ENCODE measurements around the gene IDH3A.
A peak's percentile ranks its signal among the peaks of the same experiment; 100 is the strongest.

IDH3A gene

DNA sequence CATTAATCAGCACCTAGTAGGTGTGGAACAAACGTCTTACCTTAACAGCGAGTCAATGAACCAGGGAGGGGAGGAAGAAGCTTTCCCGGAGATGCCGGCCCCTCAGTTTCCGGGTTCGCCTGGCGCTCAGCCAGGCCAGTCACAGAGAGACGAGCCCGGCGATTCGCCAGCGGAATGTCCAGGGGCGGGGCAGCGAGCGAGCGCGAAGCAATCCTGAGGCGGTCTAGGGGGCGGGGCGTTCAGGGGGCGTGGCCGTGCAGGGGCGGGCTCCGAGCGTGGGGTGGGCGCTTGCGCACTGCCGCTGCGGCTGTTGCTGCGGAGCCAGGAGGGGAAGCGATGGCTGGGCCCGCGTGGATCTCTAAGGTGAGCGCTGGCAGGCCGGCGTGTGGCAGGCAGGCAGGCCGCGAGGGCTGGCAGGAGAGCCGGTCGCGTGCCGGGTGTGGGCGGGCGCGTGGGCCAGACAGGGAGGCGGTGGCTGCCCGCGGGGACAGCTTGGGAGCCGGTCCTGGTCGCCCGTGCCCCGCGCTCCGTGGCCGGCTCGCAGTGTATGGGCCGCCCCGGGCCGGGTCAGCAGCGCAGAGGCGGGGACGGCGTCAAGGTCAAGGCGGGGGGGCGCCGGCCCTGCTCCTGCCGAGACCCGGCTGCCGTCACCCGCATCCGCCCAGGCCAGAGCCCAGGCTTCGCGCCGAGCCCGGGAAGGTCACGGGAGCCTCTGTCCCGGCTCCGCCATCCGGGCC lies at the start of gene IDH3A:
TSS of gene IDH3A (plus strand) at position 295 of the 737 bp plus-strand sequence. CDS start at position 337, 42 bp downstream.
- in situ Hi-C loops (cut with MboI; ENCODE audit: low pct_unique_long_range_greater_than_20kb, low sequenced_read_pairs), result no loop called here
- DNase-seq, result peak; percentile 98

DNA sequence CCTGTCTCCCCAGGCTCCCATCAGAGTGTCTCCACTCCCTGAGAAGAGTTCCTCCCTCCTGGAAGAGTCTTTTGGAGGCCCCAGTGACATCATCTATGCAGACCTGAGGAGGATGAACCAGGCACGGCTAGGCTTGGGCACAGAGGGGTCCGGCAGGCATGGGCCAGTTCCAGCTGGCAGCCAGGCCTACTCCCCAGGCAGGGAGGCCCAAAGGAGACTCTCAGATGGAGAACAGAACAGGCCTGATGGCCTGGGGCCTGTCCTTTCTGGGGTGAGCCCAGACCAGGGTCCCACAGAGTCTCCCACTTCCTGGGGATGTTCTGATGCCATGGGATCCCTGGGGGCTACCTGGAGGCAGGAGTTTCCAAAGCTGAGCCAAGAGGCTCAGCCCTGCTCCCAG lies 48.3 kb upstream of the IDH3A start:
- in situ Hi-C loops (cut with MboI; ENCODE audit: low pct_unique_long_range_greater_than_20kb, low sequenced_read_pairs), result no loop called here
- no peak for DNase-seq

DNA sequence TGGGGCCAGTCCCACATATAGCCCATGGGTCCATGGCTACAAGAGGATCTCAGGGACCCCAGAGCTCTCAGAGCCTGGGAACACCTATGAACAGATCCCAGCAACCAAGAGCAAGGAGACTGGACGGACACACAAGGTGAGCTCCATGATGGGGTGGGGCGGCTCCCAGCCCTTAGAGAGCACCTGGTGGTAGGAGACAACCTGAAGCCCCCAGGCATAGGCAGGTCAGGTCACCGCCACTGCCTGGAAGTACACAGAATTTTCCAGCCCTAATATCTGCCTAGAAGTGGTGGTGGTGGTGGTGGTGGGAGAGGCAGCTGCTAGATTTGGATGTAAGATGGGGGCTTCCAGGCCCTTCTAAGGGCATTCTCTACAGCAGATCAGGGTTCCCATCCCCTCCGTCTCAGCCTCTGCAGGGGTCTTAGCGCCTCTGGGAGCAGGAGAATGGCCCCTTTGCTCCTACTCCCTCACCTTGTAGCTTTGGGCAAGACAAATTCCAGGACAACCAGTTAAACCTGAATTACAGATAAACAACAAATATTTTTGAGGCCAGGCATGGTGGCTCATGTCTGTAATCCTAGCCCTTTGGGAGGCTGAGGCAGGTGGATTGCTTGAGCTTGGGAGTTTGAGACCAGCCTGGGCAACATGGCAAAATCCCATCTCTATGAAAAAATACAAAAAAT lies 47.6 kb upstream of the IDH3A start:
- no peak for DNase-seq
- in situ Hi-C loops (cut with MboI; ENCODE audit: low pct_unique_long_range_greater_than_20kb, low sequenced_read_pairs), result no loop called here

DNA sequence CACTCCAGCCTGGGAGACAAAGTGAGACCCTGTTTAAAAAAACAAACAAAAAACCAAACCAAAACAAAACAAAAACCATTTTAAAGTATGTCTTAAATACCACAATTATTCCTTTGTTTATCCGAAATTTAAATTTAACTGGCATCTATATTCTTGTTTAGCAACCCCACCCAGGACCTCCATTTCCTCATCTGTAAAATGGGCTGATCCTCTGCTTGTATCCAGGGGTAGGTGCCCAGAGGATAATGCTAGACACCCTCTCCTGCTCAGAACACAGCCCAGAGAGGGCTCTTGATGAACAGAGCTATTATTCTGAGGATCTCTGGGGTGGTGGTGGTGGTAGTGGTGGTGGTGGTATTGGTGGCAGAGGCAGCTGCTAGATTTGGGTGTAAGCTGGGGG lies 47.0 kb upstream of the IDH3A start:
- in situ Hi-C loops (cut with MboI; ENCODE audit: low pct_unique_long_range_greater_than_20kb, low sequenced_read_pairs), result no loop called here

DNA sequence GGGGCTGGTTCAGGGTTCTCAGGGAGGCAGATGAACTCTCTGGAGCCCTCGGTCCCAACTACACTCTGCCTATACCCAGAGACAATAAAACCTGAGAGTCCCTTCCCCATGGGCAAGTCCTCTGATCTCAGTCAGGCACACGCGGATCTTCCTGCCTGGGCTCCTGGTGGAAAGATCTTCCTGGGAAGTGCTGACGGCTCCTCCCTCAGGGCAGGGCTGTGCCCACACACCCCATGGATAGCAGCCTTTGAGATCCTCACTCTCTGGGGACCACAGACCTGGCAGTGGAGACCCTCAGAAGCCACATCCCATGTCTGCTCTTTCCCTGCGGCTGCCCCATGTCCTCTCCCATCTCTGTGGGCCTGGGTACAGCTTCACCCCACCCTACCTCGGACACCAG lies 46.4 kb upstream of the IDH3A start:
- DNase-seq, result no peak
- in situ Hi-C loops (cut with MboI; ENCODE audit: low pct_unique_long_range_greater_than_20kb, low sequenced_read_pairs), result no loop called here

More for the DNA sequence above, 47.0 kb upstream of the IDH3A start:
- DNase-seq, result no peak

DNA sequence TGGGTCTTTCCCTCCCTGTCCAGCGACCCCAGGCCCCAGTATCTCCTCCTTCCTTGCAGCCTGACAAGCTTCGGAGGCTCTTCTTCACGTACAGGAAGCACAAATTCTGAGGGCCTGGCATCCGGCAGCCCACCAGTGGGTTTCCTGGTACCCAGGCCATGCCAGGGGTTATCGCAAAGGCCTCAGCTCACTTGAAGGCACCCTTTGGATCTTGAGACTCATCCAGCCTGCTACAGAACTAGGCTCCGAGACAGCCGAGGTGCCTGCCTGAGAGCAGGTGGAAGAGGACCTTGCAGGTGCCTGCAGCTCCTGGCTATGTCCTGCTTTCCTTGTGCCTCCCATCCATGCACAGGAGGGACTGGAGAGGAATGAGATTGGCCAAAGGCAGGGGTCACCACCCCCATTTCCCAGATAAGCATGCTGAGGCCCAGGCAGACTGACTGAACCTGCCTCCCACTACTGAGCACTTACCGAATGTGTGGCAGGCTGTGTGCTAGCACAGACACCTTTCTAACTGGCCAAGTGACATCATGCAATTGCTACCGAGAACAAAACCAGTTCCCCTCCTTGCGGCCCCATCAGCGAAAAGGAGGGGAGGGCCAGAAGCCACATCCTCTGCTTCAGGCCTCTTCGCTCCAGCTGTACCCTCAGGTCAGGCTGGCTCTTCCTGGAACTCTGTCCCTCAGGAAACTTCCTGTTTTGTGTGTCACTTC lies 45.6 kb upstream of the IDH3A start:
- in situ Hi-C loops (cut with MboI; ENCODE audit: low pct_unique_long_range_greater_than_20kb, low sequenced_read_pairs), result no loop called here
- DNase-seq, result peak; percentile 86

DNA sequence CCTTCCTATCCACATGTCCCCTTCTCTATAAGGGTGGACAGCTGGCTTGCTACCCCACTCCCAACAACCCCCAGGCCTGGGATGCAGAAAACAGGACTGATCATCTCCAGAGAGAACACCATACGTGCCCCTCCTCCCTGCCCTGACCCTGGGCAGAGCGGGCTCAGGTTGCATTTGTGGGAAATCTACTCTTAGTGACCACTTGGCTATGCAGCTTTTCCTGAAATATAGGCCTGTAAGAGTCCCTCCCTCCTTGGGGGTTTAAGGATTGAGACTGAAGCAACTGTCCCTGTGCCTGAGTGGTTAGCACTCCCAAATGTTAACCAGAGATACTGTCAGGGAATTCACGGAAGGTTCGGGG lies 45.1 kb upstream of the IDH3A start:
- in situ Hi-C loops (cut with MboI; ENCODE audit: low pct_unique_long_range_greater_than_20kb, low sequenced_read_pairs), result no loop called here
- DNase-seq, result no peak

DNA sequence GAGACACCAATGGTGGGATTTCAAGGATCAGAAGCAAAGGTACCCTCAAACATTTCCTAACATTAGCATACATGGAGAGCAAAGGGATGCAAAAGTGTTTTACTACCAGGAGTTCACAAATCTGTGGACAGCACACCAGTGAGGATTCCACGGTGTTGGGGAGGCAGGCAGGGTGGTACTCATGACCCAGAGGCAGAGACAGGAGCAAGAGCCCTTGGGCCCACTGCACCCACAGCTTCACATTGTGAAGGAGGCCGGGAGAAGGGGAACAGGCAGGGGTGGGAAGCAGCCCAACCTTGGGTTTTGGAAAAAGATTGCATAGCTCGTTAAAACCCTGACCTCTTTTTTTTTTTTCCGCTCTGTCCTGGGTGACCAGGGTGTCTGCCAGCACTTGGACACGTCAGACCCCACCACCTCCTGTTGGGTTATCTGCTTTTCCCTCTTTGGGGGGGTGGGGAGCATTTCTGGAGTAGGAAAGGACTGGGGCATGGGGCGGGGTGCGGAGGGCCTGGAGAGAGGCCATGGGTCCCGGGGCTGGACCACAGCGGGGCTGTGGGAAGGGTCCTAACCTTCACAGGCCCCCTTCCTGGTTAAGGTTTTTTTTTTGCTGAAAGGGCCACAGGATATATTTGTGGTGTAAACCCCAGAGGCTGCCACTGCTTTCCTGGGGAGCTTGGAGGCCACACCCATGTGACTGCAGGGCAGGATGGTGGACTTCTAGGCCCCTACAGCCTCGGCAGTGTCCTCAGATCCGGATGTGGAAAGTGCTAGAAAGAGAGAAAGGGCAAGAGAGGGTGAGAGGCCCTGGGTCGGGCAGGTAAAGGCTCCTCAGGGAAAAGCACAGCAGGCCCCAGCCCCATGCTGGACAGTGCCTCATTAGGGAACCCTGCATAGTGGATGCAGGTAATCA lies 44.3 kb upstream of the IDH3A start:
- in situ Hi-C loops (cut with MboI; ENCODE audit: low pct_unique_long_range_greater_than_20kb, low sequenced_read_pairs), result no loop called here
- no peak for DNase-seq

DNA sequence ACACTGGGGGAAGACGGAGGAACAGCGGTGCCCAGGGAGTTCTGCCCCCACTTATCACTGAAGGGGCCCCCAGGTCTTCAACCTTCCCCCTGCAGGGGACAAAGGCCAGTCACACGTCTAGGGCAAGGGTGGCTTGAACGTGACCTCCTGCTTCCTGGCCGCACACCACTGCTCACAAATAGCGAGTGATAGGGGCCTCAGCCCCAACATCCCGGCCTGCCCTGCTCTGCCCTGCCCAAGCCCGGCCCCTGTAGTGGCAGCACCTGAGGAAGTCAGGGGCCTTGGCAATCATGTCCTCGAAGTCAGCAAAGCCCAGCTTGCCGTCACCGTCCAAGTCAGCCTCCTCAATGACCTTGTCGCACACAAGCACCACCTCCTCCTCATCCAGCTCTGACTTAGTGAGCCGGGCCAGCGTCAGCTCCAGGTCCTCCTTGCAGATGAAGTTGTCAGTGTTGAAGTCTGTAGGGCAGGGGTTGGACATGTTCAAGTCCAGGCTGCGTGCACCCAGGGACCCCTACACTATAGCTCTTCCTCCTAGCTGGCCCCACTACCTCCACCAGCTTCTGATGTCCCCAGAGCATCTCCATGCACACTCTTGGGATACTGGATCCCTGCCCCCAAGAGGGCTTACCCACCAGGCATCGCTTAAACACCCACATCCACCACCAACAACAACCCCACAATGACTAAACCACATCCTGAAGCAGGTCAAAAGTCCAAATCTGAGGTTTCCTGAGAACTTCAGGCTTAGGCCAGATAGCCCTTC lies 43.5 kb upstream of the IDH3A start:
- in situ Hi-C loops (cut with MboI; ENCODE audit: low pct_unique_long_range_greater_than_20kb, low sequenced_read_pairs), result no loop called here
- DNase-seq, result no peak

DNA sequence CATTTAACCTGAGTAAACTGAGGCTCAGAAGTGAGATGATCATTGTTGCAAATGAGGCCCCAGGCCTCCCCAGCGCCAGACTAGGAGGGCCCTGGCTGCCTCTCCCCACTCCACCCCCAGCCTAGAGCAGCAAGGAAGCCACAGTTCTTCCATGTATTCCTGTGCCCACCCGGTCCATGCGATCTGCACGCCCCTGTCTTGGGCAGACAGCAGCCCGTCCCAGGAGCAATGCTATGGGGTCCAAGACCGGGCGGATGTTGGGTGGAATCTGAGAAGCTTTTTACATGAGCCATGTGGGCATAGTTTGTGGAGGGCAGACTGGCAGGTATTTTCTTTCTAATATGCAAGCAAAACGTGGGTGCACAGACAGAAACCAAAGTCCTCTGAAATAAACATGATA lies 41.7 kb upstream of the IDH3A start:
- no peak for DNase-seq
- in situ Hi-C loops (cut with MboI; ENCODE audit: low pct_unique_long_range_greater_than_20kb, low sequenced_read_pairs), result no loop called here

DNA sequence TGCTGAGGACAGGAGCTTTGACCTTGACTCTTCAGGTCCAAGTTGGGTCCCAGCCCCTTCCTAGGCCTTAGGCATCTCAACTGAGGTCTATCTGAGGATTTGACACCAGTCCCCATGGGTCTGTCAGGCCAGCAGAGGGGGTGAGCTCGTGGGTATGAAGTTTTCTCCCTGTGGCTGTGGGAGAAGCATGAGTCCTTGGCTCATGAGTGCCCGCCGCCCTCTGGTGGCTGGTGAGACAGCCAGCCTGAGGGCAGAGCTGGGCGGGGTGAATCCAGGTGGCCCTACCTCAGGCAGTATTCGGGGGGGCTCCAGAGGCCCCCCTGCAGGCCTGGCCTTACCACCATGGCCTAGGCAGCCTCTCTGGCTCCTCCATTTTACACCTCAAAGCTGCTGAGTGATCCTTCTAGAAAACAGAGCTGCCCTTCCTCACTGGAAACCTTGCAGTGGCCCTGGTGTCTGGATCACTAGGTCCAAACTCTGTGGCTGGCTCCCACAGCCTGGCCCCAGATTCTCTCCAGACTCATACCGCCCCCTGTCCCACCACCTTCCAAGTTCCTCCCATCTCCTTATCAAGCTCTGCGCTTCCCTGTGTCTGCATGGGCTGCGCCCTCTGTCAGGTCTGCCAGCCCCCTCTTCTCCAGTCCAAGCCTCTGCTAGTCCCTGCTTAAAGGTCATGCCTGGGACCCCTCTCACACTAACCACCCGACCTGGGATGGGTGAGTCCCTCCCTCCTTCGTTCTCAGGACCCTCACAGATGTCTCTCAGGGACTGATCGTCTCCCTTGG lies 40.7 kb upstream of the IDH3A start:
- in situ Hi-C loops (cut with MboI; ENCODE audit: low pct_unique_long_range_greater_than_20kb, low sequenced_read_pairs), result no loop called here
- DNase-seq, result peak; percentile 94

DNA sequence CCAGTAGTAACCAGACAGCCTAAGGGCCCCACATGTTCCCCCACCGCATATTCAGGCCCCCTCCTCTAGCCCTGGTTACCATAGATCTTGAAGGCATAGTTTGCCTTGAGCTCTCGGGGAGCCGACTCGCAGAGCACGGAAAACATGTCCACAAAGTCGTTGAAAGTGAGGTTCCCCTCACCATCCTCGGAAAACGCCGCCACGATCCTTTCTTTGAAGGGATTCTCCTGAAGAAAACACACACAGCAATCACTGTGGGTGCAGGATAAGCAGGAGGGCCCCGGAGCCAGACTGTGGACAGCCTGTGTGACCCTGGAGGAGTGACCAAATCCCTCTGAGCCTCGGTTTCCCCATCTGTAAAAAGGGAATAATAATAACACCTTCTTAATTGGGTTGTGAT lies 40.0 kb upstream of the IDH3A start:
- no peak for DNase-seq
- in situ Hi-C loops (cut with MboI; ENCODE audit: low pct_unique_long_range_greater_than_20kb, low sequenced_read_pairs), result no loop called here

DNA sequence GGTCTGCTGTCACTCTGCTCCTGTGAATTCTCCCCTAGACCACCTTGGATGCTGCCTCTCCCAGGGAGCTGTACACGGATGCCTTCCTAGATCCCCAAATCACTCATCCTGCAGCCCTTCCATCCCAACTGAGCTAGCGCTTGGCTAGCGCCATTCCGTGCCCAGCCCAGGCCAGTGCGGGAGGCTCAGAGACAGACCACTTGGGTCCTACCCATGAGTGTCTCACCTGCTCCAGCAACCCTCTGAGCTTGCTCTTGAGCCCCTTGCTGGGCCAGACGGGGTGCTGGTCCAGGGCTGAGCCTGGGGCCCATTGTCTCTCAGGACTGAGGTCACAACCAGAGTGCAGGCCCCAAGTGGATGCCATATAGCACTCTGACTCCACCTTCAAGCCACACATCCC lies 39.1 kb upstream of the IDH3A start:
- no peak for DNase-seq
- in situ Hi-C loops (cut with MboI; ENCODE audit: low pct_unique_long_range_greater_than_20kb, low sequenced_read_pairs), result loop anchor here (10.0 kb wide), 1 partner anchor 125 kb away; the partner anchor contains the start of gene ACSBG1

DNA sequence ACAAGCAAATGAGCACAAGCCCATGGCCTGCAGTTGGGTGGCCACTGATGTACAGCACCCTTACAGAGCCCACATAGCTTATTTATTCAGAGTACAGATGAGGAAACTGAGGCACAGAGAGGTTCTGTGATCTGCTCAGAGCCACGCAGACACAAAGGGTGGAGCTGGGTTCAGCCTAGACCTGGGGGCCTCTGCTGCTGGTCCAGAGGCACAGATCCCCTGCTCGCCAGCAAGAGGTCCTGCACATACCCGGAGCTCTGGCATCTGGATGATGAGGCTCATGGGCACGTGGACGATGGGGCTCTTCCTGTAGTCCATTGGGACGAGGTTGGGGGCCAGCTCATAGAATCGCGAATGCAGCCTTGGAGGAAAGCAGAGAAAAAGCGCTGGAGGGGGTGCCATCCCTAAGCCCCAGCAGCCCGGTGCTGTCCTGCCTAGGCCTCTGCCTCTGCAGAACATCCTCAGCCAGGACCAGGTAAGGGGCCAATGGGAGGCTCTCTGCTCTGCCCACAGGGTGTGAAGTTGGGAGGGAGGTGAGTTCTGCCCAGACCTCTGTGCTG lies 38.2 kb upstream of the IDH3A start:
- no peak for DNase-seq
- in situ Hi-C loops (cut with MboI; ENCODE audit: low pct_unique_long_range_greater_than_20kb, low sequenced_read_pairs), result loop anchor here (10.0 kb wide), 1 partner anchor 124 kb away; the partner anchor contains the start of gene ACSBG1

DNA sequence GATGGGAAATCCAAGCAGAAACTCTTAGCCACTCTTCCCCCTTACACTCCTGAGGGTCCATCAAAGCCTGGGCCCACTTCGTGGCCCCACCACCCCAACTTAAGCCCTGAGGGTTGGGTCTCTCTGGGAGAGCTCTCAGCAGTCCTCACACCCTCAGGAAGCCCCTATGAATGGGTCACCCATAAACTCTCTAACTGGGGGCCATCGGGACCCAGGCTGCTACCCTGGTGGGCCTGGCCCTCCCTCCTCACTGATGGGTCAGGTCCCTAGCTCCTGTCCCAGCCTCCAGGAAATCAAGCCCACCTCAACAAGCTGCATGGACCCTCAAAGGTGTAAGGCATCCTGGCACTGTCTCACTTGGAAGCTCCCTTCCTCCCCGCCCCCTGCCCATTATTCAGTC lies 37.4 kb upstream of the IDH3A start:
- no peak for DNase-seq
- in situ Hi-C loops (cut with MboI; ENCODE audit: low pct_unique_long_range_greater_than_20kb, low sequenced_read_pairs), result loop anchor here (10.0 kb wide), 1 partner anchor 123 kb away; the partner anchor contains the start of gene ACSBG1

DNA sequence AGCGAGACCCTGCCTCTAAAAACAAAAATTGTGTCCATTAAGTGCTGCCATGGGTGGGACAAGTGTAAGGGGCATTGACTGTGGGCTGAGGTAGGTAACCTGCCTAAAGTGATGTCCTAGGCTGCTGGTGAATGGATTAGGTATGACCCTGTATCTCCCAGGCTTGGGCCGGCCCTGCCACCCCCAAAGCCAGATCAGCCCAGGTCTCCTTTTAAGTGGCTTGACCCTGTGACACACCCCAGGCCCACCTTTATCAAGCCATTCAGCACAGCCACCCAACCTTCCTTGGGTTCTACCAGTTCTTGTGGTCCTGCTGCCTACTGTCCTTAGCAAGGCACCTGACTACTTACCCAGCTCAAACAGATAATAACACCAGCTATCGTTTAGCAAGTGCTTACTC lies 36.6 kb upstream of the IDH3A start:
- in situ Hi-C loops (cut with MboI; ENCODE audit: low pct_unique_long_range_greater_than_20kb, low sequenced_read_pairs), result loop anchor here (10.0 kb wide), 1 partner anchor 122 kb away; the partner anchor contains the start of gene ACSBG1
- no peak for DNase-seq

DNA sequence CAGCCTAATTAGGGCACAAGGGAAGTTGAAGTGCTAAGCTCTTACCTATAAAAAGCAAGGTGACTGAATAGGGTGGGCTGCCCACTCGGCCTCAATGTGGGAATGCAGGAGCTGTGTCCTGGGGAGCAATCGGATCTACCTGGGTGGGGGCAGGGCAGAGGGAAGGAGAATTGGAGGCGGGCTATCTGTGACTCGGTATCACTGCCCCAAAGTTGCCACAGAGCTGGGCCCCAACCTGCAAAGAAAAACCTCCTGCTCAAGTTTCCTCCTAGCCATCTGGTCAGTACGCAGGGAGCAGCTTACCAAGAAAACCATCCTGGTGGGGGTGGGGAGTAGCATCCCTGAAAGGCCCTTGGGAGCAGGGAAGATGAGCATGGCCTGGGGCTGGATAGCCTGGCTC lies 28.6 kb upstream of the IDH3A start:
- no peak for DNase-seq
- in situ Hi-C loops (cut with MboI; ENCODE audit: low pct_unique_long_range_greater_than_20kb, low sequenced_read_pairs), result no loop called here

Data from KBM-7 (cell line).